Endothelial cell of umbilical vein (primary cell): Measurements from ENCODE around the gene CCNF. TPM values are rescaled to one million over a fixed set of nuclear protein-coding genes. Genes with fewer than 3 reads are reported as not detected.

ENCODE experiments used
- BruUV-seq: library from RNA; stranded (reverse); fragments of 400-500 nt; replicated peaks from 2 replicates; lab custom pipeline; 2021; lab: Mats Ljungman, UMichigan
- CTCF ChIA-PET: fragments of 300-600, 350-600 bp; sonication (Branson Sonifier 250); formaldehyde crosslinking; loops from one replicate; lab custom pipeline; 2021; ENCODE audit warnings: antibody characterized with exemption, inconsistent platforms; lab: Charles Lee
- POLR2A ChIA-PET: fragments of 300-600, 350-600 bp; sonication (Branson Sonifier 250); formaldehyde crosslinking; loops from one replicate; lab custom pipeline; 2021; ENCODE audit warnings: antibody characterized with exemption, inconsistent platforms; lab: Charles Lee
- DNase-seq: peaks from one replicate; pipeline ENCODE4 v3.0.0-alpha.2; 2011; ENCODE audit warnings: low read depth, low spot score
- FAIRE-seq: peaks from 2 replicates; lab custom pipeline; 2011; peaks lifted over from hg19 to GRCh38; lab: Jason Lieb, UNC
- H2AFZ ChIP-seq: 2 replicates; pipeline ENCODE4 v1.6.0; 2012; ENCODE audit warnings: low read depth, low read length, control low read depth, inconsistent platforms
- H3K27ac ChIP-seq: 2 replicates; pipeline ENCODE4 v1.5.1; 2011; ENCODE audit warnings: low read depth, mild to moderate bottlenecking, control low read depth, low read length, moderate library complexity; ENCODE audit not compliant: insufficient read depth
- H3K27me3 ChIP-seq, 2 experiments: 2 replicates each; pipeline versions ENCODE4 v1.6.0 to v1.6.1; 2011; ENCODE audit warnings: low read length in 2 of 2, mixed read lengths in 1 of 2; ENCODE audit not compliant: control insufficient read depth in 2 of 2, insufficient read depth in 2 of 2
- H3K36me3 ChIP-seq, 2 experiments: 2 replicates in 1 of 2; 3 replicates in 1 of 2; pipeline ENCODE4 v1.5.1; 2011; ENCODE audit warnings: low read length in 2 of 2, mild to moderate bottlenecking in 1 of 2, moderate library complexity in 1 of 2; ENCODE audit not compliant: control insufficient read depth in 2 of 2, insufficient read depth in 2 of 2; ENCODE audit errors: extremely low read depth in 1 of 2
- H3K4me1 ChIP-seq: 3 replicates; pipeline ENCODE4 v1.5.1; 2011; ENCODE audit warnings: mild to moderate bottlenecking, low read length; ENCODE audit not compliant: control insufficient read depth, insufficient read depth; ENCODE audit errors: extremely low read depth
- H3K4me2 ChIP-seq: 2 replicates; pipeline ENCODE4 v1.6.1; 2011; ENCODE audit warnings: low read length, control low read depth, mixed read lengths; ENCODE audit not compliant: insufficient read depth
- H3K4me3 ChIP-seq, 3 experiments: fragments of 200-600 bp in 1 of 3; sonication (generic), shearing (Covaris generic) in 1 of 3; replicated peaks in 1 of 3; 2 replicates each; pipeline ENCODE4 v1.5.1; 2011 to 2016; ENCODE audit warnings: control low read depth in 3 of 3, low read length in 3 of 3, mild to moderate bottlenecking in 2 of 3, inconsistent platforms in 1 of 3, low read depth in 1 of 3, moderate library complexity in 1 of 3; ENCODE audit not compliant: insufficient read depth in 1 of 3
- H3K79me2 ChIP-seq: 2 replicates; pipeline ENCODE4 v1.6.0; 2012; ENCODE audit warnings: low read length, inconsistent platforms; ENCODE audit not compliant: control insufficient read depth, insufficient read depth
- H3K9ac ChIP-seq: replicated peaks from 2 replicates; pipeline ENCODE3; 2011; ENCODE audit warnings: low read length, control low read depth; ENCODE audit not compliant: insufficient read depth; ENCODE audit errors: extremely low read depth
- H3K9me1 ChIP-seq: replicated peaks from 3 replicates; pipeline ENCODE4 v1.6.0; 2011; ENCODE audit warnings: mild to moderate bottlenecking, low read length; ENCODE audit not compliant: control insufficient read depth, insufficient read depth; ENCODE audit errors: extremely low read depth
- H3K9me3 ChIP-seq: replicated peaks from 2 replicates; pipeline ENCODE4 v1.5.1; 2012; ENCODE audit warnings: low read length, inconsistent platforms; ENCODE audit not compliant: control insufficient read depth, insufficient read depth
- H4K20me1 ChIP-seq: replicated peaks from 2 replicates; pipeline ENCODE3; 2011; ENCODE audit warnings: mild to moderate bottlenecking, low read length; ENCODE audit not compliant: control insufficient read depth, insufficient read depth; ENCODE audit errors: extremely low read depth
- EZH2 ChIP-seq: IDR thresholded peaks from 2 replicates; pipeline ENCODE4 v1.6.1; 2012; ENCODE audit warnings: borderline replicate concordance, low read depth, mild to moderate bottlenecking, moderate library complexity, low read length, inconsistent platforms; ENCODE audit not compliant: severe bottlenecking
- FOS ChIP-seq: IDR thresholded peaks from 2 replicates; pipeline ENCODE4 v1.6.1; 2011; ENCODE audit warnings: mild to moderate bottlenecking, low read length, moderate library complexity, borderline replicate concordance; ENCODE audit not compliant: insufficient read depth
- GATA2 ChIP-seq: IDR thresholded peaks from 2 replicates; pipeline ENCODE4 v1.7.0; 2011; ENCODE audit warnings: low read depth, mild to moderate bottlenecking, moderate library complexity, mixed read lengths, low read length; ENCODE audit not compliant: insufficient read length, insufficient read depth
- JUN ChIP-seq: IDR thresholded peaks from 2 replicates; pipeline ENCODE4 v1.6.1; 2011; ENCODE audit warnings: borderline replicate concordance, low read depth; ENCODE audit not compliant: insufficient read length, insufficient read depth
- MYC ChIP-seq: IDR thresholded peaks from one replicate; pipeline ENCODE4 v1.6.1; 2011; ENCODE audit warnings: mild to moderate bottlenecking, low read depth, low read length
- POLR2A ChIP-seq: IDR thresholded peaks from 2 replicates; pipeline ENCODE4 v1.6.1; 2012; ENCODE audit warnings: low read depth, mild to moderate bottlenecking, control low read depth, low read length
- POLR2AphosphoS5 ChIP-seq: IDR thresholded peaks from 2 replicates; pipeline ENCODE4 v1.6.1; 2012; ENCODE audit warnings: low read depth, mild to moderate bottlenecking, control low read depth, low read length, moderate library complexity; ENCODE audit not compliant: insufficient read depth
- dilution Hi-C: fragments of 300-500 bp; cut with MboI; formaldehyde crosslinking; loops from one replicate; pipeline ENCODE4 v1.15.0; 2019; ENCODE audit warnings: low sequenced_read_pairs; ENCODE audit not compliant: extremely low pct_ligation_motif_present
- intact Hi-C: fragments of 100-400 bp; cut with micrococcal nuclease; formaldehyde crosslinking; loops from one replicate; pipeline ENCODE4 v1.10.0; 2022
- polyA plus RNA-seq, 4 experiments: library from polyadenylated mRNA; depleted of rRNA in 3 of 4; stranded (reverse) in 3 of 4; unstranded in 1 of 4; fragments of >200 nt; gene quantifications; 2 replicates each; pipeline versions ENCODE4 v1.2.1 to v1.2.3, GENCODE V29; 2011 to 2012; ENCODE audit warnings: missing spikeins in 1 of 4
- total RNA-seq: library from RNA; stranded (reverse); gene quantifications from 2 replicates; pipeline ENCODE4 v1.2.3, GENCODE V29; 2021
- TF ChIP-seq, protein P1 (sequence below), 2 donors: IDR thresholded peaks; 1 replicate in 1 of 2; 2 replicates in 1 of 2; pipeline ENCODE4 v1.5.1; 2011; ENCODE audit warnings: low read length in 2 of 2, mild to moderate bottlenecking in 2 of 2, moderate library complexity in 2 of 2, control low read depth in 1 of 2, inconsistent platforms in 1 of 2, low read depth in 1 of 2; ENCODE audit not compliant: insufficient read depth in 1 of 2; ENCODE audit errors: extremely low read depth in 1 of 2
- TF ChIP-seq, protein P2 (sequence below): IDR thresholded peaks from 2 replicates; pipeline ENCODE4 v1.6.1; 2011; ENCODE audit not compliant: insufficient read depth, insufficient read length

The CCNF gene
- total and polyA plus RNA-seq, 2 donors (not counting 3 experiments of a cell fraction or from before 2014, with no cell fraction given), result 13.9 to 48.9 TPM

DNA sequence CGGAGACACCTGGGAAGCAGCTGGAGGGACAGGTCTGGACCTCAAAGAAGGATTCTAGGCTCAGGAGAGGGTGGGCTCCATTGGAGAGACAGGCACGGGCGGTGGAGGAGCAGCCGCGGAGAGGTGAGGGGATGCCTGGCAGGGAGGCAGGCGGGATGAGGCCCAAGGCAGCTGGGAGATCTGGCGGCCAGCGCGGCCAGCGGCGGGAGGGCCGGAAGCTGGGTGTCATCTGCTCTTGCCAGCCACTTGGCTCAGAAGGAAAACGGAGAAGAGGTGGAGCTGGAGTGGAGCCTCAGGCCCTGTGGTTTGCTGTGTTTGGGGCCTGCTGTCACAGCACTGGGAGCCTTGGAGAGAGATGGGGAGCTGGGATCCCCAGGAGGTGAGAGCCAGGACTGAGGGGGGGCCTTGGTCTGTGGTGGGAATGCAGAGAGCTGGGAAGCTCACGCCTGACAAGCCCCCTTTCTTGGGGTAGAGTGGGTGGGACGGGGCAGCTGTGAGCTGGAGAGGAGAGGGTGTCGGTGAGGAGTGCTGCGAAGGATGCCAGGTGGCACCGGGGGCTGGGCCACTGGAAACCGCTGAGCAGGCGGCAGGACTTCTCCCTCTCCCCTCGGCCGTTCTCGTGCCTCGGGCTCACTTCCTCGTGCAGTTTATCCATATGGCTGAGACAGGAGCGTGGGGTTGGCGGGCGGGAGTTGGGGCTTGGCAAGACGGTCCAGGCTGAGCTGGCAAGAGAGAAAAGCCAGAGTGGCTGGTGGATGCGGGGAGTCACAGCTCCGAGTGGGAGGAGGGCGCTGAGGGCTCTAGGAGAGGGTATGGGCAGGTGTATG is 53.7 kb downstream of the CCNF start:
- ChIA-PET POLR2A (no interaction called here), CTCF (interaction anchor here (1.7 to 2.3 kb wide), 2 partner anchors 13 to 18 kb away, joined by 5 to 9 read pairs; partner anchors contain the start of gene NTN3)
- Histone ChIP-seq H3K36me3 (no peaks in the 10 kb centered on the region), H2AFZ (no peak overlapping the region), H3K4me3 (no peak overlapping the region), H3K4me1 (no peaks in the 10 kb centered on the region), H3K79me2 (peaks cover 7% of the 10 kb centered on the region), H4K20me1 (no peaks in the 10 kb centered on the region), H3K4me2 (no peak overlapping the region), H3K9me3 (no peaks in the 10 kb centered on the region), H3K27ac (no peak overlapping the region), H3K9ac (no peak overlapping the region), H3K27me3 (no peaks in the 10 kb centered on the region), H3K9me1 (no peaks in the 10 kb centered on the region)
- no peak for FAIRE-seq
- intact Hi-C loops (no loop called here), dilution Hi-C loops (no loop called here)
- no peak for DNase-seq
- BruUV-seq, result no TSS peak
- TF ChIP-seq JUN, result no peak

DNA sequence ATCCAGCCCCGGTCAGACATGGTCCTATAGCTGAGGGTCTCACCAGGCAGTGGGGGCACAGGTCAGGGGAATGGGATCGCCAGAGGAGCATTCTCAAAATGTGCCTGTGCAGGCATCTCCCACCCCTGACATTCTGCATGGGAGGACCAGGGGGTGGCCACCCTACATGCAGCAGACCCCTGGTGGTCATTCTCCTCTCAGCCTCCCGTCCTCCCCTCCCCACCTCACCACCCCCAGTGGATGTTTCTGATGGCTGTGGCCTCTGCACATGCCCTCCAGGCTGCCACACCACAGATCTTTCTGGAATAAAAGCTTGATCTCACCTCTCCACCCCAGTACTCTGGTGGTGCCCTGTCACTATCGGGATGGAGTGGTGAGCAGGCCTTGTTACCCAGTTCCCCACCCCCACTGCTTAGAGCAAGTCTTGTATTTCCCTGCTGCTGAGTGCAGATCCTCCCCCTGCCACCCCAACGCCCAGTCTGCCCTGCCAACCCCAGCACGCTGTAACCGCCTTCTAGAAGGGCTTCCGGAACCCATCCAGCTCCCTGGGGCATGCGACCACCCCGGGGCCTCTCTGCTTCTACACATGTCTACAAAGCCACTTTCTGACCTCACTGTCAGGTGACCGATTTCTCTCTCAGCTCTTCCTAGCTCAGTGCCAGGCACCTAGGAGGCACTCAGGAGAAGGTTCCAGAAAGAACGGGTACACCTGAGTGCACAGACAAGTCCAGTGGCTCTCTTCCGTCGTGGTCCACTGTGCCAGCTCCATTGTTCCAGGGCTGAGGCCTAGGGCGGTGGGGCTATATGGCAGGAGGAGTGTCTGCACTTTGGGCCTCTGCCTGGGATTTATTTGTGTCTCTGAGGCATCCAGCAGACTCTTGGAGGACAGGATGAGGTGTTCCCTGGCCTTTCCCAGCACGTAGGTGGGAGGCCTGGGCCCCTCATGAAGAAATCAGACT is 55.0 kb downstream of the CCNF start:
- Histone ChIP-seq H3K27ac (no peak overlapping the region), H3K9ac (no peak overlapping the region)

More for the DNA sequence above, 55.0 kb downstream of the CCNF start:
- ChIA-PET POLR2A (no interaction called here), CTCF (interaction anchor here (1.7 to 3.0 kb wide), 3 partner anchors 14 to 17 kb away, joined by 5 to 14 read pairs (median 9); partner anchors contain the start of gene NTN3)
- no peaks in the 10 kb centered on the region for H3K9me3 ChIP-seq
- H3K4me2 ChIP-seq, result no peak overlapping the region
- TF ChIP-seq POLR2AphosphoS5 (no peak), GATA2 (no peak), POLR2A (no peak), FOS (no peak), MYC (no peak), EZH2 (no peak), JUN (no peak)
- TF ChIP-seq, protein P1, sequence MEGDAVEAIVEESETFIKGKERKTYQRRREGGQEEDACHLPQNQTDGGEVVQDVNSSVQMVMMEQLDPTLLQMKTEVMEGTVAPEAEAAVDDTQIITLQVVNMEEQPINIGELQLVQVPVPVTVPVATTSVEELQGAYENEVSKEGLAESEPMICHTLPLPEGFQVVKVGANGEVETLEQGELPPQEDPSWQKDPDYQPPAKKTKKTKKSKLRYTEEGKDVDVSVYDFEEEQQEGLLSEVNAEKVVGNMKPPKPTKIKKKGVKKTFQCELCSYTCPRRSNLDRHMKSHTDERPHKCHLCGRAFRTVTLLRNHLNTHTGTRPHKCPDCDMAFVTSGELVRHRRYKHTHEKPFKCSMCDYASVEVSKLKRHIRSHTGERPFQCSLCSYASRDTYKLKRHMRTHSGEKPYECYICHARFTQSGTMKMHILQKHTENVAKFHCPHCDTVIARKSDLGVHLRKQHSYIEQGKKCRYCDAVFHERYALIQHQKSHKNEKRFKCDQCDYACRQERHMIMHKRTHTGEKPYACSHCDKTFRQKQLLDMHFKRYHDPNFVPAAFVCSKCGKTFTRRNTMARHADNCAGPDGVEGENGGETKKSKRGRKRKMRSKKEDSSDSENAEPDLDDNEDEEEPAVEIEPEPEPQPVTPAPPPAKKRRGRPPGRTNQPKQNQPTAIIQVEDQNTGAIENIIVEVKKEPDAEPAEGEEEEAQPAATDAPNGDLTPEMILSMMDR (IDR thresholded peaks at IDR 0.05; ENCODE audit: extremely low read depth in 1 of 2, insufficient read depth in 1 of 2, low read depth in 1 of 2, low read length in 2 of 2), result no peak
- TF ChIP-seq, protein P2, sequence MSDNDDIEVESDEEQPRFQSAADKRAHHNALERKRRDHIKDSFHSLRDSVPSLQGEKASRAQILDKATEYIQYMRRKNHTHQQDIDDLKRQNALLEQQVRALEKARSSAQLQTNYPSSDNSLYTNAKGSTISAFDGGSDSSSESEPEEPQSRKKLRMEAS, result no peak
- H4K20me1 ChIP-seq, result no peaks in the 10 kb centered on the region
- no peaks in the 10 kb centered on the region for H3K9me1 ChIP-seq
- no peak for DNase-seq
- FAIRE-seq, result no peak
- H3K4me1 ChIP-seq, result no peaks in the 10 kb centered on the region
- H2AFZ ChIP-seq, result no peak overlapping the region
- no peaks in the 10 kb centered on the region for H3K36me3 ChIP-seq
- intact Hi-C loops (no loop called here), dilution Hi-C loops (no loop called here)
- peaks cover 5% of the 10 kb centered on the region for H3K79me2 ChIP-seq
- H3K4me3 ChIP-seq, result no peak overlapping the region
- no peaks in the 10 kb centered on the region for H3K27me3 ChIP-seq
- no TSS peak for BruUV-seq
